Ovary (tissue), 3 donors: ENCODE results near the gene NPRL2.

Experiments used
- EP300 ChIP-seq: sonication (generic); formaldehyde crosslinking; IDR thresholded peaks from one replicate; pipeline ENCODE4 v1.6.1; 2017; ENCODE audit warnings: antibody characterized with exemption
- POLR2A ChIP-seq: fragments of 450-650 bp; IDR thresholded peaks from one replicate; pipeline ENCODE4 v1.6.1; 2017; ENCODE audit warnings: antibody characterized with exemption, mild to moderate bottlenecking, moderate library complexity
- TF ChIP-seq, protein P1 (sequence below), 3 donors: fragments of 450-650 bp in 2 of 3; fragments of 200-600 bp in 1 of 3; IDR thresholded peaks; one replicate each; pipeline versions ENCODE4 v1.5.1 to v1.8.0; 2016 to 2022; ENCODE audit warnings: antibody characterized with exemption in 3 of 3, mild to moderate bottlenecking in 1 of 3
- donor health status: DM: no; HTN: no; CAD: no.

DNA sequence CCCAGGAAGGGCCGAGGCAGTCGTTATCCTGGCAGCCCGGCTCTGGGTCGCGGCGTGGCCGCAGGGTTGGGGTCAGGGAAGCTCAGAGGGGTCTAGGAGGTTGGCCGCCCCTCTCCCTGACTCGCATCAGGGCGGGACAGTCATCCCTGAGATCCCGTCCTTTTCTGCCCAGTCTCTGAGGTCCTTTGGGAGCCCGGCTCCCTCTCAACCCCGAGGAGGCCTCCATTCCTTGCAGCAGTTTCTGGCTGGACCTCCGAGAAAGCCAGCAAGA, 28.5 kb downstream of the NPRL2 start:
- no peak for TF ChIP-seq EP300
- TF ChIP-seq, protein P1, sequence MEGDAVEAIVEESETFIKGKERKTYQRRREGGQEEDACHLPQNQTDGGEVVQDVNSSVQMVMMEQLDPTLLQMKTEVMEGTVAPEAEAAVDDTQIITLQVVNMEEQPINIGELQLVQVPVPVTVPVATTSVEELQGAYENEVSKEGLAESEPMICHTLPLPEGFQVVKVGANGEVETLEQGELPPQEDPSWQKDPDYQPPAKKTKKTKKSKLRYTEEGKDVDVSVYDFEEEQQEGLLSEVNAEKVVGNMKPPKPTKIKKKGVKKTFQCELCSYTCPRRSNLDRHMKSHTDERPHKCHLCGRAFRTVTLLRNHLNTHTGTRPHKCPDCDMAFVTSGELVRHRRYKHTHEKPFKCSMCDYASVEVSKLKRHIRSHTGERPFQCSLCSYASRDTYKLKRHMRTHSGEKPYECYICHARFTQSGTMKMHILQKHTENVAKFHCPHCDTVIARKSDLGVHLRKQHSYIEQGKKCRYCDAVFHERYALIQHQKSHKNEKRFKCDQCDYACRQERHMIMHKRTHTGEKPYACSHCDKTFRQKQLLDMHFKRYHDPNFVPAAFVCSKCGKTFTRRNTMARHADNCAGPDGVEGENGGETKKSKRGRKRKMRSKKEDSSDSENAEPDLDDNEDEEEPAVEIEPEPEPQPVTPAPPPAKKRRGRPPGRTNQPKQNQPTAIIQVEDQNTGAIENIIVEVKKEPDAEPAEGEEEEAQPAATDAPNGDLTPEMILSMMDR (IDR thresholded peaks at IDR 0.05): no peak
- peak; percentile 42 for TF ChIP-seq POLR2A
